Fibroblast of pulmonary artery (primary cell): ENCODE measurements around the gene RIMKLA.

Experiments used
- DNase-seq: peaks from one replicate; pipeline ENCODE4 v3.0.0-alpha.2; 2010; ENCODE audit warnings: low read depth
- H3K4me3 ChIP-seq: replicated peaks from 2 replicates; pipeline ENCODE4 v1.5.1; 2011; ENCODE audit warnings: low read depth, mild to moderate bottlenecking, control low read depth, low read length, moderate library complexity
- TF ChIP-seq, protein P1 (sequence below): IDR thresholded peaks from 2 replicates; pipeline ENCODE4 v1.5.1; 2011; ENCODE audit warnings: mild to moderate bottlenecking, control low read depth, low read length, inconsistent platforms; ENCODE audit errors: missing control alignments

RIMKLA gene

DNA sequence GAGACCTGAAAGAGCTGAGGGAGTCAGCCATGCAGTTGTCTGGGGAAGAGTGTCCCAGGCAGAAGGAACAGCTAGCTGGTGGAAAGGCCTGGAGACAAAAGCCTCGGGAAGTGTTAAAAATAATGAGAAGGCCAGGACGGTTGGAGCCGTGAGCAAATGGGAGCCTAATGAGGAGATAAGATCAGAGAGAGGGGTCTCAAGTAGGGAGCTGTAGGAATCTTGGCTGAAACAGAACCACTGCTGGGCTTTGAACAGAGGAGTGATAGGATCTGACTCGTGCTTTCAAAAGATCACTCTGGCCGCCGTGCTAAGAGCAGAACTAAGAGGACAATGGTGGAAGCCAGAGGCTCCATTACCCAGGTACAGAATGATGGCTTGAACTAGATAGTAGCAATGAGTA lies 43.6 kb upstream of the RIMKLA start:
- no peak overlapping the region for H3K4me3 ChIP-seq
- no peak for DNase-seq
- TF ChIP-seq, protein P1, sequence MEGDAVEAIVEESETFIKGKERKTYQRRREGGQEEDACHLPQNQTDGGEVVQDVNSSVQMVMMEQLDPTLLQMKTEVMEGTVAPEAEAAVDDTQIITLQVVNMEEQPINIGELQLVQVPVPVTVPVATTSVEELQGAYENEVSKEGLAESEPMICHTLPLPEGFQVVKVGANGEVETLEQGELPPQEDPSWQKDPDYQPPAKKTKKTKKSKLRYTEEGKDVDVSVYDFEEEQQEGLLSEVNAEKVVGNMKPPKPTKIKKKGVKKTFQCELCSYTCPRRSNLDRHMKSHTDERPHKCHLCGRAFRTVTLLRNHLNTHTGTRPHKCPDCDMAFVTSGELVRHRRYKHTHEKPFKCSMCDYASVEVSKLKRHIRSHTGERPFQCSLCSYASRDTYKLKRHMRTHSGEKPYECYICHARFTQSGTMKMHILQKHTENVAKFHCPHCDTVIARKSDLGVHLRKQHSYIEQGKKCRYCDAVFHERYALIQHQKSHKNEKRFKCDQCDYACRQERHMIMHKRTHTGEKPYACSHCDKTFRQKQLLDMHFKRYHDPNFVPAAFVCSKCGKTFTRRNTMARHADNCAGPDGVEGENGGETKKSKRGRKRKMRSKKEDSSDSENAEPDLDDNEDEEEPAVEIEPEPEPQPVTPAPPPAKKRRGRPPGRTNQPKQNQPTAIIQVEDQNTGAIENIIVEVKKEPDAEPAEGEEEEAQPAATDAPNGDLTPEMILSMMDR: no peak

DNA sequence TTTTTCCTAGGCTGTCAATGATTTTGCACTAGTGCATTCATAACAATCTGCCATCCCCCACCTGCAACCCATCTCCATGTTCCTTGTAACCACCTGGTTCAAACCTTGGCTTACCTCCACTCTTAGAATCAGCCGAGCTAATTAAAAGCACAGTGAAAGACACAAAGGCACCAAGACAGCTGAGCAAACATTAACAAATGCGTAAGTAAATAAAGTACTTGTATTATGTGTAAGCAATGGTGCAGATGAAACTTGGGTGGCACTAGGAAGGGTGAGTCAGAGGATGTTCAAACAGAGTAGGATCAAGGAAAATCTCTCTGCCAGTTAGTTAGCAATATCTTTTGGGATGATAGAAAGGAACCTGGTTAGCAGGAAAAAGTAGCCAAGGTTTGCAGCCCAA lies 40.5 kb upstream of the RIMKLA start:
- H3K4me3 ChIP-seq: no peak overlapping the region
- no peak for DNase-seq
- TF ChIP-seq, protein P1: no peak

DNA sequence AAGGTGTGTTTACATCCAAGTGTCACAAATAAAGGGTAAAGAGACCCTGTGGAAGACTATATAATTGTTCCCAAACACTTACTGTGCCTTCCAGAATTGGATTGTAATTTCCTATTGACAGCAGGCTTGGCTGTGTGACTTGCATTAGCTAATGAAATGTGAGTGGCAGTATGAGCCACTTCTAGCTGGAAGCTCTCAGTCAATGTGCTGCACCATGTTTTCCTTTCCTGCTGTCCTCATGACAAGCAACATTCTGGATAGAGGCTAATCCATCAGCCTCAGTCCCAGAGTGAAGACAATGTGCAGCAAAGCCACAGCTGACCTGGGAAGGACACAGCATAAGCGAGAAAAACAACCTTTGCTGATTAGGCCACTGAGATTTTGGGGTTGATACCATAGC lies 39.7 kb upstream of the RIMKLA start:
- no peak for DNase-seq
- H3K4me3 ChIP-seq: no peak overlapping the region
- TF ChIP-seq, protein P1: no peak

DNA sequence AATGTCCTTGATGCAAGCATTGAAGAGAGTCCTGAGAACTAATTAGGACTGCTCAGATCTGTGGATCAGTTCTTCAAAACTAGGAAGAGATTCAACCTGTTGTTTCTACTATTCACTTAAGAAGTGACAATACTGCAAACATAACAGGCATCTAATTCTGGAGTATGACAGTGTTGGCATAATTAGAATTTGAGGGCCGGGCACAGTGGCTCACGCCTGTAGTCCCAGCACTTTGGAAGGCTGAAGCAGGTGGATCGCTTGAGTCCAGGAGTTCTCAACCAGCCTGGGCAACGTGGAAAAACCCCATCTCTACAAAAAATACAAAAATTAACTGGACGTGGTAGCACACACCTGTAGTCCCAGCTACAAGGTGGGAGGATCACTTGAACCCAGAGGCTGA lies 37.5 kb upstream of the RIMKLA start:
- DNase-seq: no peak
- TF ChIP-seq, protein P1: no peak
- H3K4me3 ChIP-seq: no peak overlapping the region

DNA sequence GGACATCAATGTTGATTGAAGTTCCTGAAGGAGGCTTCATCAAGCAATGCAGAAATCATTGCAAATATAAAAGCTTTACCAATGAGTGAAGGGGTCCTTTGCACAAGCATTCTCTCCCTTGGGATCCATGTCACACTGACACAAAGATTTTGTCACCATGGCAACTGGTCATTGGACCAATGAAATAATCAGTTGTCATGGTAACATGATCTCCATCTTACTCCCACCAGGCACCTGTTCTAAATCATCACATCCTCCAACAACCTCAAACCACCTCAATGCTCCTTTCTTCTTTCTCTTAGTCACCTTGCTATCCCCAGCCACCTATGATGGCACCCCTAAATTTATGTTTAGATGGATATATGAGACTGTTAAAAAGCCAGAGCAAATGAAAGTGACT lies 32.1 kb upstream of the RIMKLA start:
- TF ChIP-seq, protein P1: no peak
- DNase-seq: no peak
- no peak overlapping the region for H3K4me3 ChIP-seq

DNA sequence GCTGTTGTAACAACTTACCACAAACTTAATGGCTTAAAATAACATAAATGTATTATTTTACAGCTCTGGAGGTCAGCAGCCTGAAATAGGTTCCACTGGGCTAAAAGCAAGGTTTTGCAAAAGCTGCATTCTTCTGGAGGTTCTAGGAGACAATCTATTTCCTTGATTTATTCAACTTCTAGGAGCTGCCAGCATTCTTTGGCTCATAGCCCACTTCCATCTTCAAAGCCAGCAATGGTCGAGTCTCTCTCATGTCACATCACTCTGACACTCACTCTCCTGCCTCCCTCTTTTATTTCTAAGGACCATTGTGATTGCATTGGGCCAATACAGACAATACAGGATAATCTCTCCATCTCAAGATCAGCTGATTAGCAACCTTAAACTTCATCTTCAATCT lies 30.5 kb upstream of the RIMKLA start:
- no peak overlapping the region for H3K4me3 ChIP-seq
- DNase-seq: peak; percentile 14
- TF ChIP-seq, protein P1: no peak

DNA sequence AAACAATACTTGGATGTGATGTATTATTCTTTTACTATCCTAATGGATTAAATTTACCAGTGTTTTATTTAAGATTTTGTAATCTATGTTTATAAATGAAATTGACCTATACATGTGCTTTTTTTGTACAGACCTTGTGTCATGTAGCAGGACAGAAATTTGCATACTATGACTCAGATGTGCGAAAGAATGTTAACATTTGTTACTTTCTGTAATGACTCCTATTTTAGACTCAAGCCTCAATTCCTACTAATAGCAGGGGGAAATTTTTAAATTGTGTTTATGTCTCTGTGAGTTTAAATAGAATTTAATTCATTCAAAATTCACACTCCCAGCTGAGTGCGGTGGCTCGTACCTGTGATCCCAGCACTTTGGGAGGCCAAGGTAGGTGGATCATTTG lies 21.8 kb upstream of the RIMKLA start:
- no peak for DNase-seq
- H3K4me3 ChIP-seq: no peak overlapping the region
- TF ChIP-seq, protein P1: no peak
